H9 (cell line): Measurements from ENCODE around the gene ERMP1. TPM values are rescaled to one million over a fixed set of nuclear protein-coding genes. Genes with fewer than 3 reads are reported as not detected.

Experiments used
- DNase-seq: peaks from one replicate; pipeline ENCODE4 v3.0.0-alpha.2; 2017
- H2AFZ ChIP-seq: one replicate; pipeline ENCODE4 v1.6.1; 2013; ENCODE audit warnings: mild to moderate bottlenecking, low read length, control low read depth, moderate library complexity
- H2AK5ac ChIP-seq: 2 replicates; pipeline ENCODE4 v1.6.1; 2013; ENCODE audit warnings: low read length, control low read depth, mixed read lengths; ENCODE audit not compliant: insufficient read length
- H2BK120ac ChIP-seq: one replicate; pipeline ENCODE4 v1.6.1; 2013; ENCODE audit warnings: low read depth, mild to moderate bottlenecking, low read length, control low read depth, inconsistent platforms; ENCODE audit not compliant: poor library complexity, severe bottlenecking
- H2BK12ac ChIP-seq: 2 replicates; pipeline ENCODE4 v1.6.1; 2013; ENCODE audit warnings: low read length, control low read depth, mixed read lengths, low read depth; ENCODE audit not compliant: insufficient read length
- H2BK15ac ChIP-seq: 2 replicates; pipeline ENCODE4 v1.6.1; 2013; ENCODE audit warnings: low read depth, low read length, control low read depth
- H2BK20ac ChIP-seq: one replicate; pipeline ENCODE4 v1.6.1; 2013; ENCODE audit warnings: low read depth, mild to moderate bottlenecking, low read length, control low read depth, inconsistent platforms; ENCODE audit not compliant: poor library complexity, severe bottlenecking
- H2BK5ac ChIP-seq: 2 replicates; pipeline ENCODE4 v1.6.1; 2013; ENCODE audit warnings: low read length, control low read depth, mixed read lengths; ENCODE audit not compliant: insufficient read length
- H3K14ac ChIP-seq: 2 replicates; pipeline ENCODE4 v1.6.1; 2013; ENCODE audit warnings: low read length, control low read depth; ENCODE audit not compliant: insufficient read depth
- H3K18ac ChIP-seq: 2 replicates; pipeline ENCODE4 v1.6.1; 2013; ENCODE audit warnings: low read depth, mild to moderate bottlenecking, mixed read lengths, low read length, control low read depth; ENCODE audit not compliant: insufficient read length
- H3K23ac ChIP-seq: 2 replicates; pipeline ENCODE4 v1.6.1; 2013; ENCODE audit warnings: low read length, control low read depth, mixed read lengths, low read depth; ENCODE audit not compliant: insufficient read length
- H3K23me2 ChIP-seq: 2 replicates; pipeline ENCODE4 v1.6.1; 2013; ENCODE audit warnings: low read depth, mild to moderate bottlenecking, mixed read lengths, low read length, control low read depth; ENCODE audit not compliant: insufficient read length, poor library complexity, severe bottlenecking
- H3K27ac ChIP-seq: 2 replicates; pipeline ENCODE4 v1.5.1; 2013; ENCODE audit warnings: low read length, control low read depth, mixed read lengths, low read depth; ENCODE audit not compliant: insufficient read length
- H3K27me3 ChIP-seq: 2 replicates; pipeline ENCODE4 v1.6.1; 2013; ENCODE audit warnings: low read length, control low read depth, inconsistent platforms; ENCODE audit not compliant: insufficient read depth
- H3K4ac ChIP-seq: 2 replicates; pipeline ENCODE4 v1.6.1; 2013; ENCODE audit warnings: low read depth, mild to moderate bottlenecking, control low read depth, inconsistent platforms, low read length, moderate library complexity
- H3K4me1 ChIP-seq: 2 replicates; pipeline ENCODE4 v1.6.1; 2013; ENCODE audit warnings: low read length, control low read depth, inconsistent platforms; ENCODE audit not compliant: insufficient read depth
- H3K4me2 ChIP-seq: 2 replicates; pipeline ENCODE4 v1.6.1; 2013; ENCODE audit warnings: low read length, control low read depth, mixed read lengths; ENCODE audit not compliant: insufficient read length, insufficient read depth
- H3K56ac ChIP-seq: 2 replicates; pipeline ENCODE4 v1.6.1; 2013; ENCODE audit warnings: low read depth, mild to moderate bottlenecking, mixed read lengths, low read length, control low read depth; ENCODE audit not compliant: insufficient read length
- H3K79me1 ChIP-seq: 2 replicates; pipeline ENCODE4 v1.6.1; 2013; ENCODE audit warnings: low read depth, mild to moderate bottlenecking, moderate library complexity, low read length, control low read depth, inconsistent platforms; ENCODE audit not compliant: insufficient read depth, poor library complexity, severe bottlenecking
- H3K79me2 ChIP-seq: 2 replicates; pipeline ENCODE4 v1.6.1; 2013; ENCODE audit warnings: low read length, control low read depth, inconsistent platforms; ENCODE audit not compliant: insufficient read depth
- H3K9ac ChIP-seq: 2 replicates; pipeline ENCODE4 v1.6.1; 2013; ENCODE audit warnings: low read length, control low read depth, mixed read lengths; ENCODE audit not compliant: insufficient read length; ENCODE audit errors: extremely low read depth
- H3K9me3 ChIP-seq: one replicate; pipeline ENCODE4 v1.6.1; 2013; ENCODE audit warnings: low read depth, low read length, inconsistent platforms; ENCODE audit not compliant: control insufficient read depth
- H3T11ph ChIP-seq: one replicate; pipeline ENCODE4 v1.6.1; 2013; ENCODE audit warnings: mild to moderate bottlenecking, low read length, control low read depth, inconsistent platforms
- H4K20me1 ChIP-seq: one replicate; pipeline ENCODE4 v1.6.1; 2013; ENCODE audit not compliant: control insufficient read depth, insufficient read length, insufficient read depth
- H4K5ac ChIP-seq: 2 replicates; pipeline ENCODE4 v1.6.1; 2013; ENCODE audit warnings: low read depth, mild to moderate bottlenecking, mixed read lengths, low read length, control low read depth; ENCODE audit not compliant: insufficient read length
- H4K8ac ChIP-seq: replicated peaks from 2 replicates; pipeline ENCODE4 v1.6.1; 2013; ENCODE audit warnings: low read length, control low read depth, mixed read lengths, low read depth; ENCODE audit not compliant: insufficient read length
- H4K91ac ChIP-seq: 2 replicates; pipeline ENCODE4 v1.6.1; 2013; ENCODE audit warnings: low read depth, mild to moderate bottlenecking, moderate library complexity, mixed read lengths, low read length, control low read depth; ENCODE audit not compliant: insufficient read length
- H3K27ac Mint-ChIP-seq, 3 experiments: 2 replicates in 2 of 3; 3 replicates in 1 of 3; pipeline ENCODE4 v1.8.0; 2020 to 2021; ENCODE audit warnings: mixed read lengths in 3 of 3, mild to moderate bottlenecking in 1 of 3, moderate library complexity in 1 of 3
- H3K27me3 Mint-ChIP-seq: 2 replicates; pipeline ENCODE4 v1.8.0; 2021; ENCODE audit warnings: low read depth, mild to moderate bottlenecking, moderate library complexity, mixed read lengths
- H3K36me3 Mint-ChIP-seq, 3 experiments: 2 replicates in 2 of 3; 3 replicates in 1 of 3; pipeline ENCODE4 v1.8.0; 2020 to 2021; ENCODE audit warnings: low read depth in 3 of 3, mixed read lengths in 3 of 3; ENCODE audit not compliant: insufficient read depth in 1 of 3
- H3K4me1 Mint-ChIP-seq, 2 experiments: 2 replicates each; pipeline ENCODE4 v1.8.0; 2020; ENCODE audit warnings: mixed read lengths in 2 of 2
- H3K4me3 Mint-ChIP-seq, 2 experiments: 2 replicates in 1 of 2; 3 replicates in 1 of 2; pipeline ENCODE4 v1.8.0; 2020 to 2021; ENCODE audit warnings: mild to moderate bottlenecking in 2 of 2, mixed read lengths in 2 of 2, moderate library complexity in 1 of 2
- H3K9me3 Mint-ChIP-seq, 2 experiments: 2 replicates in 1 of 2; 3 replicates in 1 of 2; pipeline ENCODE4 v1.8.0; 2020; ENCODE audit warnings: mild to moderate bottlenecking in 2 of 2, mixed read lengths in 2 of 2, moderate library complexity in 1 of 2
- CTCF ChIP-seq: fragments of 200-600 bp; sonication (generic); conservative IDR thresholded peaks from 3 replicates; pipeline ENCODE4 v1.8.0; 2021; ENCODE audit warnings: antibody characterized with exemption, mild to moderate bottlenecking
- WGBS: extraction: QIAGEN DNeasy Blood & Tissue Kit; methylation state at CpG from one replicate; pipeline ENCODE4 v1.1.7; 2013; ENCODE audit warnings: missing lambda C conversion rate, low lambda C conversion rate, mixed read lengths; ENCODE audit not compliant: insufficient read length; ENCODE audit errors: extremely low coverage; 5-methylcytosine and 5-hydroxymethylcytosine counted together
- total RNA-seq: library from RNA; stranded (reverse); gene quantifications from 2 replicates; pipeline ENCODE4 v1.2.1, GENCODE V29; 2021

ERMP1 gene
- total RNA-seq, 1 experiment from 2014 or later: 20.2 TPM

GRCh38 chr9:5871785-5872184 lies 38.9 kb upstream of the ERMP1 start:
- H3K4me2 ChIP-seq: no peak overlapping the region
- H3K18ac ChIP-seq: no peak overlapping the region
- Mint-ChIP-seq H3K9me3 (peaks cover 2 to 3% of the 10 kb centered on the region in 2 experiments; a peak in 2 of 5 replicates), H3K4me1 (peaks cover 7 to 12% of the 10 kb centered on the region in 2 experiments), H3K27ac (no peak overlapping the region), H3K4me3 (no peak overlapping the region), H3K36me3 (no peaks in the 10 kb centered on the region), H3K27me3 (peaks cover 5% of the 10 kb centered on the region)
- no peak overlapping the region for H2AK5ac ChIP-seq
- H3K79me1 ChIP-seq: no peaks in the 10 kb centered on the region
- H3K4ac ChIP-seq: no peak overlapping the region
- H2BK15ac ChIP-seq: no peak overlapping the region
- no CpG with 5 or more reads among the region's 2 CpGs for WGBS
- TF ChIP-seq CTCF: no peak
- H4K20me1 ChIP-seq: no peaks in the 10 kb centered on the region
- DNase-seq: no peak
- no peak overlapping the region for H2BK120ac ChIP-seq
- 0 out of 2 replicates have a peak, but pooled peaks cover 4% of the 10 kb centered on the region for H3K4me1 ChIP-seq
- no peak overlapping the region for H3K27ac ChIP-seq
- H4K91ac ChIP-seq: no peak overlapping the region
- no peak overlapping the region for H4K8ac ChIP-seq
- H3K23ac ChIP-seq: no peak overlapping the region
- no peak overlapping the region for H2BK12ac ChIP-seq
- H3K23me2 ChIP-seq: no peaks in the 10 kb centered on the region
- H3K14ac ChIP-seq: no peak overlapping the region
- H4K5ac ChIP-seq: no peak overlapping the region
- H2BK20ac ChIP-seq: no peak overlapping the region
- no peaks in the 10 kb centered on the region for H3K79me2 ChIP-seq
- no peak overlapping the region for H2BK5ac ChIP-seq
- no peak overlapping the region for H2AFZ ChIP-seq
- no peak overlapping the region for H3T11ph ChIP-seq
- no peak overlapping the region for H3K56ac ChIP-seq
- H3K27me3 ChIP-seq: no peaks in the 10 kb centered on the region
- no peaks in the 10 kb centered on the region for H3K9me3 ChIP-seq
- H3K9ac ChIP-seq: no peak overlapping the region
